PC-3 (cell line): ENCODE results near the gene STARD9. TPM values are rescaled to one million over a fixed set of nuclear protein-coding genes. Genes with fewer than 3 reads are reported as not detected.

Experiments used
- ATAC-seq: fragments of 200-7000 bp; cut with Tn5 transposase; 2 replicates; pipeline ENCODE4 v1.9.1; 2020; ENCODE audit warnings: mild to moderate bottlenecking, moderate library complexity
- BruUV-seq: library from RNA; stranded (reverse); fragments of 400-500 nt; replicated peaks from 2 replicates; lab custom pipeline; 2021; lab: Mats Ljungman, UMichigan
- CTCF ChIA-PET: fragments of 300-600 bp; sonication (Branson Sonifier 250); formaldehyde crosslinking; loops from one replicate; lab custom pipeline; 2022; ENCODE audit warnings: antibody characterized with exemption; lab: Charles Lee
- POLR2A ChIA-PET: fragments of 300-600 bp; sonication (Branson Sonifier 250); formaldehyde crosslinking; loops from one replicate; lab custom pipeline; 2022; ENCODE audit warnings: antibody characterized with exemption; ENCODE audit not compliant: unreplicated experiment; lab: Charles Lee
- DNase-seq: peaks from one replicate; pipeline ENCODE4 v3.0.0-alpha.2; 2015
- H2AFZ ChIP-seq: fragments of 300-600 bp; sonication (generic); 2 replicates; pipeline ENCODE4 v1.6.0; 2016; ENCODE audit warnings: antibody characterized with exemption, low read length
- H3F3A ChIP-seq: fragments of 300-600 bp; sonication (generic); one replicate; pipeline ENCODE4 v1.6.0; 2017; ENCODE audit warnings: antibody characterized with exemption, low read length, control low read depth, mild to moderate bottlenecking; ENCODE audit not compliant: unreplicated experiment
- H3K27ac ChIP-seq: fragments of 300-600 bp; sonication (generic); 2 replicates; pipeline ENCODE4 v1.5.1; 2016; ENCODE audit warnings: mild to moderate bottlenecking, low read length
- H3K27me3 ChIP-seq: fragments of 300-600 bp; sonication (generic); 2 replicates; pipeline ENCODE4 v1.6.1; 2016; ENCODE audit warnings: low read length, mixed read lengths
- H3K36me3 ChIP-seq: fragments of 300-600 bp; sonication (generic); 2 replicates; pipeline ENCODE4 v1.6.1; 2016; ENCODE audit warnings: low read depth, mixed run types, low read length, mixed read lengths
- H3K4me1 ChIP-seq: fragments of 300-600 bp; sonication (generic); 2 replicates; pipeline ENCODE4 v1.5.1; 2016; ENCODE audit warnings: low read length; ENCODE audit not compliant: insufficient read depth
- H3K4me2 ChIP-seq: fragments of 300-600 bp; sonication (generic); 2 replicates; pipeline ENCODE4 v1.6.0; 2016; ENCODE audit warnings: low read length
- H3K4me3 ChIP-seq: fragments of 300-600 bp; sonication (generic); 2 replicates; pipeline ENCODE4 v1.5.1; 2016; ENCODE audit warnings: mild to moderate bottlenecking, low read length, mixed read lengths
- H3K79me2 ChIP-seq: fragments of 300-600 bp; sonication (generic); 2 replicates; pipeline ENCODE4 v1.6.1; 2017; ENCODE audit warnings: low read length, mixed read lengths
- H3K9ac ChIP-seq: fragments of 300-600 bp; sonication (generic); 2 replicates; pipeline ENCODE4 v1.6.0; 2016; ENCODE audit warnings: mild to moderate bottlenecking, low read length
- H3K9me2 ChIP-seq: fragments of 300-600 bp; sonication (generic); replicated peaks from 2 replicates; pipeline ENCODE4 v1.6.1; 2016; ENCODE audit warnings: mixed run types, low read length, mixed read lengths
- H3K9me3 ChIP-seq: fragments of 300-600 bp; sonication (generic); 2 replicates; pipeline ENCODE4 v1.6.1; 2016; ENCODE audit warnings: low read length, mixed read lengths
- H4K20me1 ChIP-seq: fragments of 300-600 bp; sonication (generic); 2 replicates; pipeline ENCODE4 v1.6.1; 2016; ENCODE audit warnings: low read length, mixed read lengths
- CTCF ChIP-seq: fragments of 300-600 bp; sonication (generic); conservative IDR thresholded peaks from 2 replicates; pipeline ENCODE4 v1.5.1; 2017; ENCODE audit warnings: antibody characterized with exemption, low read depth, mild to moderate bottlenecking, low read length
- EZH2 ChIP-seq: fragments of 300-600 bp; sonication (generic); IDR thresholded peaks from one replicate; pipeline ENCODE4 v1.6.1; 2017; ENCODE audit warnings: antibody characterized with exemption, mild to moderate bottlenecking, low read length; ENCODE audit not compliant: unreplicated experiment
- EZH2phosphoT487 ChIP-seq: fragments of 300-600 bp; sonication (generic); IDR thresholded peaks from 2 replicates; pipeline ENCODE4 v1.6.1; 2018; ENCODE audit warnings: mild to moderate bottlenecking, antibody characterized with exemption, low read length, borderline replicate concordance
- intact Hi-C: fragments of 100-400 bp; cut with micrococcal nuclease; formaldehyde crosslinking; loops from 2 replicates; pipeline ENCODE4 v1.9.0; 2023
- total RNA-seq: library from RNA; depleted of rRNA; stranded (reverse); fragments of >200 nt; gene quantifications from 2 replicates; pipeline ENCODE4 v1.2.3, GENCODE V29; 2014

The STARD9 gene
- total RNA-seq, 1 experiment from 2014 or later = 5.0 TPM

GRCh38 chr15:42741710-42742109 is 166.3 kb downstream of the STARD9 start:
- CTCF ChIA-PET = no interaction called here
- Histone ChIP-seq H3K9me3 (no peaks in the 10 kb centered on the region), H3K9me2 (no peaks in the 10 kb centered on the region), H3K4me2 (no peak overlapping the region), H3K79me2 (peaks cover 2% of the 10 kb centered on the region; the same call in 1 of the 2 replicates), H3K4me1 (no peaks in the 10 kb centered on the region), H2AFZ (no peak overlapping the region), H3K4me3 (no peak overlapping the region), H4K20me1 (no peaks in the 10 kb centered on the region), H3K9ac (no peak overlapping the region), H3F3A (no peaks in the 10 kb centered on the region), H3K27me3 (no peaks in the 10 kb centered on the region), H3K27ac (no peak overlapping the region), H3K36me3 (no peaks in the 10 kb centered on the region)
- POLR2A ChIA-PET = interaction anchor here (0.6 kb wide), 1 partner anchor 173 kb away, joined by 3 read pairs; no protein-coding TSS in a partner anchor
- no peak for TF ChIP-seq EZH2
- no peak for TF ChIP-seq CTCF
- no peak for TF ChIP-seq EZH2phosphoT487
- no TSS peak for BruUV-seq
- no peak for DNase-seq
- intact Hi-C loops = no loop called here
- ATAC-seq = no peak

GRCh38 chr15:42742149-42742548 is 166.7 kb downstream of the STARD9 start:
- Histone ChIP-seq H3K9me3 (no peaks in the 10 kb centered on the region), H3K79me2 (no peaks in the 10 kb centered on the region), H3K4me2 (no peak overlapping the region), H3K27me3 (no peaks in the 10 kb centered on the region), H3F3A (no peaks in the 10 kb centered on the region), H4K20me1 (no peaks in the 10 kb centered on the region), H3K4me1 (no peaks in the 10 kb centered on the region), H2AFZ (no peak overlapping the region), H3K9ac (no peak overlapping the region), H3K4me3 (no peak overlapping the region), H3K36me3 (no peaks in the 10 kb centered on the region), H3K9me2 (no peaks in the 10 kb centered on the region), H3K27ac (no peak overlapping the region)
- ChIA-PET POLR2A (interaction anchor here (0.6 kb wide), 1 partner anchor 172 kb away, joined by 3 read pairs; no protein-coding TSS in a partner anchor), CTCF (no interaction called here)
- TF ChIP-seq EZH2phosphoT487 = no peak
- no peak for TF ChIP-seq CTCF
- TF ChIP-seq EZH2 = no peak
- no peak for DNase-seq
- BruUV-seq = no TSS peak
- intact Hi-C loops = no loop called here
- ATAC-seq = no peak

- Histone ChIP-seq H3K36me3 (no peaks in the 10 kb centered on the region), H3K4me3 (no peak overlapping the region), H3K27ac (no peak overlapping the region), H3K9me3 (no peaks in the 10 kb centered on the region), H3K4me1 (no peaks in the 10 kb centered on the region), H4K20me1 (no peaks in the 10 kb centered on the region), H3K27me3 (no peaks in the 10 kb centered on the region), H3K4me2 (no peak overlapping the region), H3F3A (no peaks in the 10 kb centered on the region), H3K9me2 (no peaks in the 10 kb centered on the region), H3K79me2 (no peaks in the 10 kb centered on the region), H2AFZ (no peak overlapping the region), H3K9ac (no peak overlapping the region)
- no peak for DNase-seq
- BruUV-seq = no TSS peak
- POLR2A ChIA-PET = no interaction called here
- no peak for TF ChIP-seq EZH2
- no peak for TF ChIP-seq EZH2phosphoT487
- TF ChIP-seq CTCF = no peak
- ATAC-seq = no peak
- intact Hi-C loops = no loop called here
- CTCF ChIA-PET = no interaction called here
Observed at GRCh38 chr15:42744195-42744594, 168.8 kb downstream of the STARD9 start.
